Common myeloid progenitor, CD34-positive (primary cell): ENCODE data around the gene CPVL.

Experiments used
- CTCF ChIA-PET: fragments of 350-600 bp; sonication (Branson Sonifier 250); formaldehyde crosslinking; loops from one replicate; lab custom pipeline; 2021; ENCODE audit warnings: antibody characterized with exemption; lab: Charles Lee
- POLR2A ChIA-PET: fragments of 350-600 bp; sonication (Branson Sonifier 250); formaldehyde crosslinking; loops from one replicate; lab custom pipeline; 2021; ENCODE audit warnings: antibody characterized with exemption; lab: Charles Lee
- DNase-seq, 3 donors: peaks; one replicate each; pipeline versions ENCODE4 v3.0.0 to v3.0.0-alpha.2; 2013
- H3K27ac ChIP-seq, 2 experiments: 1 replicate in 1 of 2; 2 replicates in 1 of 2; pipeline ENCODE4 v1.7.0; 2013; ENCODE audit warnings: inconsistent platforms in 2 of 2, low read length in 2 of 2, mild to moderate bottlenecking in 2 of 2, low read depth in 1 of 2, moderate library complexity in 1 of 2; ENCODE audit not compliant: severe bottlenecking in 2 of 2, insufficient read depth in 1 of 2, poor library complexity in 1 of 2
- H3K27me3 ChIP-seq, 5 experiments: replicated peaks in 2 of 5; 1 replicate in 3 of 5; 2 replicates in 2 of 5; pipeline versions ENCODE4 v1.6.1 to v1.7.0; 2013; ENCODE audit warnings: low read length in 4 of 5, mild to moderate bottlenecking in 2 of 5, moderate library complexity in 2 of 5, inconsistent platforms in 1 of 5; ENCODE audit not compliant: insufficient read depth in 5 of 5, control insufficient read depth in 4 of 5
- H3K36me3 ChIP-seq, 4 experiments: 1 replicate in 2 of 4; 2 replicates in 2 of 4; pipeline versions ENCODE4 v1.6.1 to v1.7.0; 2013; ENCODE audit warnings: low read length in 3 of 4, control low read depth in 1 of 4, mild to moderate bottlenecking in 1 of 4; ENCODE audit not compliant: control insufficient read depth in 4 of 4, insufficient read depth in 4 of 4
- H3K4me1 ChIP-seq, 4 experiments: 1 replicate in 3 of 4; 2 replicates in 1 of 4; pipeline versions ENCODE4 v1.6.1 to v1.7.1; 2013; ENCODE audit warnings: low read length in 3 of 4, mild to moderate bottlenecking in 3 of 4, control low read depth in 1 of 4, inconsistent platforms in 1 of 4, moderate library complexity in 1 of 4; ENCODE audit not compliant: control insufficient read depth in 4 of 4, insufficient read depth in 4 of 4; ENCODE audit errors: control extremely low read depth in 1 of 4
- H3K4me3 ChIP-seq, 7 experiments: 1 replicate in 4 of 7; 2 replicates in 3 of 7; pipeline versions ENCODE4 v1.5.1 to v1.7.0; 2013; ENCODE audit warnings: mild to moderate bottlenecking in 7 of 7, low read length in 6 of 7, moderate library complexity in 6 of 7, inconsistent platforms in 2 of 7, low read depth in 2 of 7, control low read depth in 1 of 7; ENCODE audit not compliant: insufficient read depth in 4 of 7, control insufficient read depth in 1 of 7; ENCODE audit errors: extremely low read depth in 1 of 7
- H3K9me3 ChIP-seq, 5 experiments: 1 replicate in 4 of 5; 2 replicates in 1 of 5; pipeline versions ENCODE4 v1.6.1 to v1.7.1; 2013; ENCODE audit warnings: low read length in 4 of 5, mild to moderate bottlenecking in 2 of 5, inconsistent platforms in 1 of 5, low read depth in 1 of 5, moderate library complexity in 1 of 5; ENCODE audit not compliant: control insufficient read depth in 4 of 5, insufficient read depth in 2 of 5; ENCODE audit errors: control extremely low read depth in 1 of 5
- WGBS: methylation state at CpG from one replicate; pipeline ENCODE4 v1.1.5; 2013; ENCODE audit not compliant: insufficient coverage; 5-methylcytosine and 5-hydroxymethylcytosine counted together

CPVL gene

DNA sequence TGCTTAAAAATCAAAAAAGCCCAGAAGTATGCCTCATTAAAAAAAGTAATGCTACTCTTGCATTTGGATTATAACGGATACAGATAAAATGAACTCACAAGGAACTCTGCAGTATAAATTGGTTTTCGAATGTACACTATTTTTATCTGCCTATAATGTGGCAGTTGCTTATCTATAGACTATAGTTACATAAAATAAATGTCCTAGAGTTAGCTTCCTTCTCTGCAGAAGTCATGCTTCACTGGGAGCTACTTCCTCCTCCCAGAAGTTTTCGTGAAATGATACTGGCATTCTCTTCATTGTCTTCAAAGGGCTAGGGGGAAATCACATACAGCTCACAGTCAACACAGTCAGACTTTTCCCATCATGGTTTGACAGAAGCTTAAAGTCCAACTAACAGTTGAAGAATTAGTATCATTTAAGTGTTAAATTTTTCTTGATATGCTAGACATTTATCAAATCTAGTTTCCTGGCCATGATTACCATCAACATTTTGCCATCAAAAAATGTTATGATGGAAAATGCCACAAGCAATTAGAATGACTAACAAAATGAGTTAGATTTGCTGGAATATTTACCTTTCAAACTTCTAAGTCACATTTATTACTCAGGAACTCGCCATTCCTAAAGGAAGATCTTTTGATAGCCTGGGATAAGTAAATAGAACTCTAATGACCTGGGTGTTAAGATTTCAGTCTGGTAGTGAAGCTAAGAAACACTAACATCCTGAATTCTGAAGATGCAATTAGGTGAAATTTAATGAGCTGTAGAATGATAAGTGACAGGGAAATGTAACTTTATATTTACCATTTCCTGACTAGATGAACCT, 100.9 kb downstream of the CPVL start:
- H3K9me3 ChIP-seq: no peaks in the 10 kb centered on the region
- H3K27ac ChIP-seq: no peak overlapping the region
- no peak overlapping the region for H3K4me3 ChIP-seq
- ChIA-PET POLR2A (no interaction called here), CTCF (no interaction called here)
- no peaks in the 10 kb centered on the region for H3K4me1 ChIP-seq
- no CpG with 5 or more reads among the region's 4 CpGs for WGBS
- no peaks in the 10 kb centered on the region for H3K27me3 ChIP-seq
- no peak for DNase-seq
- no peaks in the 10 kb centered on the region for H3K36me3 ChIP-seq

DNA sequence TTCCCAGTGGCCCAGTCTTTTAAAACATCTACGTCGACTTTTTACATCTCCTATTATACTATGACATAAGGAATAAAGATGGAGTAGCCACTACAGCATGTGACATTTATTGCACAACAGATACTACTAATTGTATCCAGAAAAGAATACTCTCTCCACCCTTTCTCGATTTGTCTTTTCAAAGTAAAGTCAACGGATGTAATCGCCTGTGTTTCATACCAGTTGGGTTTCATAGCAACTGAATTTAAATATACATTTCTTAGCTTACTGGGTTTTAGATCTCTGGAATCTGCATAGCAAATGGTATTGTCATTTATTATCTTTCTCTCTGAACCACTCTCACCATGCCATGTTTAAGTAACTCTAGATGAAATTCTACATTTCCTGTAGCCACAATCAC, 101.8 kb downstream of the CPVL start:
- CTCF ChIA-PET: no interaction called here
- no peak overlapping the region for H3K27ac ChIP-seq
- no peaks in the 10 kb centered on the region for H3K9me3 ChIP-seq
- H3K27me3 ChIP-seq: no peaks in the 10 kb centered on the region
- H3K4me3 ChIP-seq: no peak overlapping the region
- no peaks in the 10 kb centered on the region for H3K36me3 ChIP-seq
- no peaks in the 10 kb centered on the region for H3K4me1 ChIP-seq
- no peak for DNase-seq
- POLR2A ChIA-PET: no interaction called here
- WGBS: no CpG with 5 or more reads among the region's 5 CpGs

DNA sequence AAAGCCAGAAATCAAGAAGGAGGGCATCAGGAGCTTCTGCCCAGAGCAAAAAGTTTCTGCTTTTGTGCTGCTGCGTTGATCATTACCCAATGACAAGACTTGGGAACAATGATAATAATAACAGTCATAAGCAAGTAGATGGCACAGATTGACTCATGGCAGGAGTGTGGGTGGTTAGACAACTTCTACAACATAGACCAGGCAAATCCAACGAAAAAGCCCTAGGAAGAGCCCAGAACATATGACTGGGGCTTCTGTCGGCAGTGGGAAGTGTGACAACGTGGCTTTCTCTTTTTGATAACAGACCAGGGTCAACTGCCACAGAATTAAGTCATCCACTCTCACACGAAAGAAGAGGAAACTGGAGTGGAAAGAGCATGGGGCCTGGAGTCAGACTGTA, 102.8 kb downstream of the CPVL start:
- DNase-seq: no peak
- no peak overlapping the region for H3K4me3 ChIP-seq
- no peaks in the 10 kb centered on the region for H3K9me3 ChIP-seq
- H3K27me3 ChIP-seq: no peaks in the 10 kb centered on the region
- CTCF ChIA-PET: no interaction called here
- no peaks in the 10 kb centered on the region for H3K4me1 ChIP-seq
- H3K36me3 ChIP-seq: no peaks in the 10 kb centered on the region
- no peak overlapping the region for H3K27ac ChIP-seq
- POLR2A ChIA-PET: no interaction called here
- 95% methylated on average over 4 of the region's 5 CpGs for WGBS

DNA sequence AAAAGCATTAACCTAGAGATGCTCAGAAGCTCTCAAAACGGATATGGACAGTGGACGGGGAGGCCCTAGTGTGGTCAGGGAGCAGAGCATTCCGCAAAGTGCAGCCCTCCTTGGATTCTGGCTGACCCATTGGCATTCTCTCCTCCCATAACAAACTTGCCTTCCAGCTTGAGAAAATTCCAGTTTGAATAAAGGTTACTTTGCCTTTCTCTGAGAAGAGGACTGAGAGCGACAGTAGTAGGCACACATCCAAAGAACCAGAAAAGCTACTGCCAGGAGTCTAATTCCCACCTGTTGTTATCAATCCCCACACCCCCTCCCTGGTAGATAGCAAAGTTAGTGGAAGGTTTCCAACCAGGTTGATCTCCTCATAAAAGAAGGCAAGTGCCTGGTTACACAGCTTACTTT, 103.5 kb downstream of the CPVL start:
- no peaks in the 10 kb centered on the region for H3K9me3 ChIP-seq
- ChIA-PET CTCF (interaction anchor here (0.8 to 0.9 kb wide), 2 partner anchors 15 to 80 kb away, joined by 3 read pairs; no protein-coding TSS in a partner anchor), POLR2A (interaction anchor here (0.6 kb wide), 1 partner anchor 95 kb away, joined by 5 read pairs; no protein-coding TSS in a partner anchor)
- H3K36me3 ChIP-seq: no peaks in the 10 kb centered on the region
- WGBS: 96% methylated on average over 4 of the region's 4 CpGs
- H3K27me3 ChIP-seq: no peaks in the 10 kb centered on the region
- DNase-seq: no peak
- H3K4me1 ChIP-seq: no peaks in the 10 kb centered on the region
- H3K27ac ChIP-seq: no peak overlapping the region
- no peak overlapping the region for H3K4me3 ChIP-seq

DNA sequence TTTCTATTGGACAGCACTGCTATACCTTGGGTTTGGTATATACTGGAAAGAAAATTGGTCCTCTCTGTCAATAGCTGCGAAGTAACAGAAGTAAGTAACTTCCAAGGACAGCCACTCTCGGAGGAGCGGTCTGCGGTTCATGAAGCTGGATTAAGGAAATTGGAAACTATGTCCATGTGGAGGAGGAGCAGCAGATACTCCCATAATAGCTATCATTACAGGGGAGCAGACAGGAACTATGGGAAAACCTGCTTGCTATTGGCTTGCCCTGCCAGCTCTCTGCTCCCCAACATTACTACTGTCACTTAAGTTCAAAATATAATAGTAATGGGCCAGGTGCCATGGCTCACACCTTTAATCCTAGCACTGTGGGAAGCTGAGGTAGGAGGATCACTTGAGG, 104.3 kb downstream of the CPVL start:
- H3K4me1 ChIP-seq: no peaks in the 10 kb centered on the region
- no peaks in the 10 kb centered on the region for H3K36me3 ChIP-seq
- no peaks in the 10 kb centered on the region for H3K9me3 ChIP-seq
- ChIA-PET POLR2A (no interaction called here), CTCF (interaction anchor here (0.8 to 1.0 kb wide), 3 partner anchors 15 to 84 kb away, joined by 3 read pairs; partner anchors contain the start of gene TRIL)
- no peak overlapping the region for H3K4me3 ChIP-seq
- H3K27me3 ChIP-seq: no peaks in the 10 kb centered on the region
- 100% methylated on average over 3 of the region's 4 CpGs for WGBS
- no peak overlapping the region for H3K27ac ChIP-seq
- no peak for DNase-seq

DNA sequence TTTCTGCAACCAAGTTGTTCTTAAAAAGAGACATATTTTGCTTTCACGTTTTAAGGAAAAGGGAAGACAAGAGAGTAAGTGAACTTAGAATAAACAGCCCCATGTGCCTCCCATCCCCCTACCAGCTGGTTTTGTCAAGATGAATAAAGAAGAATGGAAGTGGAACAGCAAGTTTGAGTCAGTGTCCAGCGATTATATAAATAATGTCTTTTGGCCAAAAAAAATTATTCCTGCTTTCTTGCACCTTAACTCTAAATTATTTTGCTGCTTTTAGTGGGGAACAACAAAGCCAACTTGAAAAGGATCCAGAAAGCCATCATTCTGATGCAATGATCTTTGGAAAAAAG, 105.8 kb downstream of the CPVL start:
- H3K4me3 ChIP-seq: no peak overlapping the region
- POLR2A ChIA-PET: no interaction called here
- no peaks in the 10 kb centered on the region for H3K9me3 ChIP-seq
- no peaks in the 10 kb centered on the region for H3K36me3 ChIP-seq
- no peak overlapping the region for H3K27ac ChIP-seq
- H3K27me3 ChIP-seq: no peaks in the 10 kb centered on the region
- no peak for DNase-seq
- no CpG with 5 or more reads among the region's 2 CpGs for WGBS
- H3K4me1 ChIP-seq: no peaks in the 10 kb centered on the region
- CTCF ChIA-PET: no interaction called here

DNA sequence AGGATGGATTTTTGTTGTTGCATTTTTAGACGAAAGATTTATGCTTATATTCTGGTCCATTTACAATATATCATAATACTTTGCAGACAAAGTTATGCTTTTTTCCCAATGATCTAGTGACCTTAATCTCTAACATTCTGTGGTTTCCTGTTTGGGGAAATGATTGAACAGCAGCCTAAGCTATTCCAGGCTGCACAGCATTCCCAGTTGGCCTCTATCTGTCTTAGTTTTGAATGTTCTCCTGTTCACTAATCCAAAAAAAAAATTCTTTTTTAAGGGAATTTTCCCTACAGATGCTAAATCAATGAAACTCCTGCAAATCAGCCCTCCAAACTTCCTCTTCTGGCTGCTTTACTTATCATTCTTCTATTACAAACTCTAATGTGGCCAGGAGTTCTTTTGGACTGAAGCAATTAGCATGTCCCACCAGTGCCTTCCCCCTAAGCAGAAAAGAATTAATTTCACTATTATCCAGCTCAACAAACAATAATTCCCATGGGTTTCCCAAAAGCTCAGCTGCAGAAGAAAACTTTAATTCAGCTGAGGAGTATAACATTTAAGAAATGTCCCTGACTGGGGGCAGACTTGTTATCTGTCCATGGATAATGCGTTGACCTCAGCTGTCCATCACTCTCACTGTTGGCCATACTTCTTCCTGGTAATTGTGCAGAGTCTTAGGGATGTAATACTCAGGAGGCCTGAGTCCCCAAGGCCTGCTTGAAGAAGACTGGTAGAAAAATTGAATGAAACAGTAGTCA, 106.3 kb downstream of the CPVL start:
- Histone ChIP-seq H3K27ac (no peak overlapping the region), H3K36me3 (no peaks in the 10 kb centered on the region), H3K4me1 (no peaks in the 10 kb centered on the region), H3K27me3 (no peaks in the 10 kb centered on the region), H3K4me3 (no peak overlapping the region), H3K9me3 (no peaks in the 10 kb centered on the region)
- ChIA-PET CTCF (interaction anchor here (0.6 kb wide), 1 partner anchor 238 kb away, joined by 3 read pairs; no protein-coding TSS in a partner anchor), POLR2A (no interaction called here)
- DNase-seq: no peak
- no CpG with 5 or more reads among the region's 2 CpGs for WGBS
